Measurements from ENCODE around the gene GAPVD1.

Gene GAPVD1

DNA sequence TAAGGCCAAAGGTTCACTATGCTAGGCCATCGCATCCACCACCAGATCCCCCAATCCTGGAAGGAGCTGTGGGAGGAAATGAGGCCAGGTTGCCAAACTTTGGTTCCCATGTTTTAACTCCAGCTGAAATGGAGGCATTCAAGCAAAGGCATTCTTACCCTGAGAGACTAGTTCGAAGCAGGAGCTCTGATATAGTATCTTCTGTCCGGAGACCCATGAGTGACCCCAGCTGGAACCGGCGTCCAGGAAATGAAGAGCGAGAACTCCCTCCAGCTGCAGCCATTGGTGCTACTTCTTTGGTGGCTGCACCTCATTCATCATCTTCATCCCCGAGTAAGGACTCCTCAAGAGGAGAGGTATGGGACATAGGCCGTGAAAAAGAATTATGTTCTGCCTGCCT lies 75.6 kb downstream of the GAPVD1 start:
- in situ Hi-C loops (cut with HindIII; ENCODE audit: low sequenced_read_pairs), result no loop called here
- no peak overlapping the region for H3K4me3 ChIP-seq (ENCODE audit: low read depth, low read length)
- TF ChIP-seq, protein P1, sequence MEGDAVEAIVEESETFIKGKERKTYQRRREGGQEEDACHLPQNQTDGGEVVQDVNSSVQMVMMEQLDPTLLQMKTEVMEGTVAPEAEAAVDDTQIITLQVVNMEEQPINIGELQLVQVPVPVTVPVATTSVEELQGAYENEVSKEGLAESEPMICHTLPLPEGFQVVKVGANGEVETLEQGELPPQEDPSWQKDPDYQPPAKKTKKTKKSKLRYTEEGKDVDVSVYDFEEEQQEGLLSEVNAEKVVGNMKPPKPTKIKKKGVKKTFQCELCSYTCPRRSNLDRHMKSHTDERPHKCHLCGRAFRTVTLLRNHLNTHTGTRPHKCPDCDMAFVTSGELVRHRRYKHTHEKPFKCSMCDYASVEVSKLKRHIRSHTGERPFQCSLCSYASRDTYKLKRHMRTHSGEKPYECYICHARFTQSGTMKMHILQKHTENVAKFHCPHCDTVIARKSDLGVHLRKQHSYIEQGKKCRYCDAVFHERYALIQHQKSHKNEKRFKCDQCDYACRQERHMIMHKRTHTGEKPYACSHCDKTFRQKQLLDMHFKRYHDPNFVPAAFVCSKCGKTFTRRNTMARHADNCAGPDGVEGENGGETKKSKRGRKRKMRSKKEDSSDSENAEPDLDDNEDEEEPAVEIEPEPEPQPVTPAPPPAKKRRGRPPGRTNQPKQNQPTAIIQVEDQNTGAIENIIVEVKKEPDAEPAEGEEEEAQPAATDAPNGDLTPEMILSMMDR (IDR thresholded peaks at IDR 0.05; ENCODE audit: low read depth, low read length), result no peak
- no peak for DNase-seq (ENCODE audit: low read depth, low spot score)

GRCh38 chr9:125338929-125339328 lies 77.3 kb downstream of the GAPVD1 start:
- in situ Hi-C loops (cut with HindIII; ENCODE audit: low sequenced_read_pairs), result no loop called here
- H3K4me3 ChIP-seq (ENCODE audit: low read depth, low read length), result no peak overlapping the region
- DNase-seq (ENCODE audit: low read depth, low spot score), result no peak
- TF ChIP-seq, protein P1 (IDR thresholded peaks at IDR 0.05; ENCODE audit: low read depth, low read length), result no peak

DNA sequence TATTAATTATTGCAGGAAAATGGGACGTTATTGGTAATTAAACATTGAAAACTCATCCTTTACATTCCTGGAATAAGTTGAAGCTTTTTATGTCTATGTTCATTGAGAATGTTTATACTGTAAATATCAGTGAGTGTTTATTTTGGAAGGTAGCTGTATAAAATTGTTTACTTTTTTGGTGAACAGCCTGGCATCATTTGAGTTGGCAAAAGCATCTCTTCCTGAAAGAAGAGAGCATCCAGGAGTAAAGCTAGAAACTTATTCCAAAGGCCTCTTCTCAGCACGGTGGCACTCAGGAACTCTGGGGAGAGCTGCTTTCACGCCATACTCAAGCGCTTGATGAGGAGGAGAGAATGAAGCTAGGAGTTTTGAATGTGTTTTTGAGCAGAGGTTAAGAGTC lies 79.9 kb downstream of the GAPVD1 start:
- H3K4me3 ChIP-seq (ENCODE audit: low read depth, low read length), result no peak overlapping the region
- in situ Hi-C loops (cut with HindIII; ENCODE audit: low sequenced_read_pairs), result no loop called here
- TF ChIP-seq, protein P1 (IDR thresholded peaks at IDR 0.05; ENCODE audit: low read depth, low read length), result no peak
- no peak for DNase-seq (ENCODE audit: low read depth, low spot score)

GRCh38 chr9:125343518-125344275 lies 82.1 kb downstream of the GAPVD1 start:
- DNase-seq (ENCODE audit: low read depth, low spot score), result peak; percentile 63
- in situ Hi-C loops (cut with HindIII; ENCODE audit: low sequenced_read_pairs), result no loop called here
- TF ChIP-seq, protein P1 (IDR thresholded peaks at IDR 0.05; ENCODE audit: low read depth, low read length), result no peak
- H3K4me3 ChIP-seq (ENCODE audit: low read depth, low read length), result no peak overlapping the region

GRCh38 chr9:125346080-125346732 lies 84.6 kb downstream of the GAPVD1 start:
- TF ChIP-seq, protein P1 (IDR thresholded peaks at IDR 0.05; ENCODE audit: low read depth, low read length), result no peak
- no peak for DNase-seq (ENCODE audit: low read depth, low spot score)
- in situ Hi-C loops (cut with HindIII; ENCODE audit: low sequenced_read_pairs), result no loop called here
- no peak overlapping the region for H3K4me3 ChIP-seq (ENCODE audit: low read depth, low read length)

GRCh38 chr9:125355601-125356000 lies 94.0 kb downstream of the GAPVD1 start:
- no peak for DNase-seq (ENCODE audit: low read depth, low spot score)
- no peak overlapping the region for H3K4me3 ChIP-seq (ENCODE audit: low read depth, low read length)
- TF ChIP-seq, protein P1 (IDR thresholded peaks at IDR 0.05; ENCODE audit: low read depth, low read length), result no peak
- in situ Hi-C loops (cut with HindIII; ENCODE audit: low sequenced_read_pairs), result no loop called here
